HG02870 (cell line): ENCODE measurements around the gene DAAM1.

Experiments used
- ATAC-seq: cut with Tn5 transposase; IDR thresholded peaks from one replicate; pipeline ENCODE4 v1.9.1; 2021; ENCODE audit warnings: mild to moderate bottlenecking, moderate library complexity; ENCODE audit not compliant: unreplicated experiment

DAAM1 gene

GRCh38 chr14:59188461-59189090 is at the start of gene DAAM1:
Gene DAAM1 (plus strand): TSS chr14:59188667. CDS start chr14:59263478, 74,811 bp downstream.
- peak; percentile 82 for ATAC-seq

GRCh38 chr14:59139324-59139723 is 49.1 kb upstream of the DAAM1 start:
- ATAC-seq: no peak

- ATAC-seq: no peak
These were observed 48.2 kb upstream of the DAAM1 start for GRCh38 chr14:59140106-59140843.

DNA sequence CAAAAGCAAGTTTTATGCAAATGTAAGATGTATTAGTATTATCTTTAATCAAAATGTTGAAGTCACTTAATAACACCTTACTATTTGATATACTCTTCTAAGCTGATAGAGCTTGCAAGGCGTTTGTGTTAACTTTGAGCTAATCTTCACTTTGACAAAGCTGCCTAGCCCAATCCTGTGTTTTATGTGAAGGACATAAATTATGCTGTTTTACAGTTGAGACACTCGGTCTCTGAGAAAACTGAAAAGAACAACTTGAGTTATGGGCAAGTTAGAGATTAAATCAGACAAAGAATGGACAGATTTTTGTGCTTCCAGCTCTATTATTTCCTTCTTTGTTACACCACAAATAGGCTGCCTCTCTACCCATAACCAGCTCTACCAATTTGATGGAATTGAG is 42.0 kb upstream of the DAAM1 start:
- ATAC-seq: no peak

- no peak for ATAC-seq
These were observed 41.5 kb upstream of the DAAM1 start for GRCh38 chr14:59147007-59147406.

- peak; percentile 71 for ATAC-seq
These were observed 40.0 kb upstream of the DAAM1 start for GRCh38 chr14:59148334-59148900.

- peak; percentile 55 for ATAC-seq
These were observed 37.5 kb upstream of the DAAM1 start for GRCh38 chr14:59150990-59151389.

- ATAC-seq: no peak
These were observed 34.1 kb upstream of the DAAM1 start for GRCh38 chr14:59154373-59154772.

DNA sequence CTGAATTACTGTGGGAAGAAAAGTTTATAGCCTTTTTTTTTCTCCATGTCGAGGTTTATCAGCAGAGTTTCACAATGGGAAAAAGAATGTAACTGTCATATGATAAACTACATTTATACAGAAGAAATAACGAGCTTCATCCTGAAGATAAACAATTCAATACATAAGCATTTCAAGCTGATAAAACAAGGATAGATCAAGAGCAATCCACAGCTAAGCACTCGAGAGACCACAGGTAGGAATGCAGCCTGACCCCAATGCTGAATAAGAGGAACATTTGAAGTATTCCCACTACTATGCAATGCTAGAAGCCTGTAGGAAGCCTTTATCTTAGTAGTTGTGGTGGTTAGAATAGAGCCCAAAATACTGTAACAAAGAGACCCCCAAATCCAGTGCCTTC is 32.6 kb upstream of the DAAM1 start:
- ATAC-seq: no peak

DNA sequence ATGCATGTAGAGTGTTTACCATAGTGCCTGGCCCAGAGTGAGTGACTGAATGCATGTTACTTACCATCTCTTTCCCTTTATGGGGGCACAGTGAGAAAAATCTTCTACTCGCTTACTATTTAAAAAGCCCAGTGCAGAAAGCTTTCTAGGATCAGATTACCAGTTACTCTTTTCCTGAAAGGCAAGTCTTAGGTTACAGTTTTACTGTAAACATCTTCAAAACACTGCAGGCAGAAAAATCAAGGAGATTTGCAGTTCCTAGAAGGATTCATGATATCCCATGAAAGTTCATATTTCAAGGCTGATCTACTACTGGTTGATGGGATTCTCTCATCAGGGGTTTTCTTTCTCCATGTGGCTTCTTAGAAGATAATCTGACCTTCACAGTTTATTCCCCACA is 29.3 kb upstream of the DAAM1 start:
- ATAC-seq: no peak

DNA sequence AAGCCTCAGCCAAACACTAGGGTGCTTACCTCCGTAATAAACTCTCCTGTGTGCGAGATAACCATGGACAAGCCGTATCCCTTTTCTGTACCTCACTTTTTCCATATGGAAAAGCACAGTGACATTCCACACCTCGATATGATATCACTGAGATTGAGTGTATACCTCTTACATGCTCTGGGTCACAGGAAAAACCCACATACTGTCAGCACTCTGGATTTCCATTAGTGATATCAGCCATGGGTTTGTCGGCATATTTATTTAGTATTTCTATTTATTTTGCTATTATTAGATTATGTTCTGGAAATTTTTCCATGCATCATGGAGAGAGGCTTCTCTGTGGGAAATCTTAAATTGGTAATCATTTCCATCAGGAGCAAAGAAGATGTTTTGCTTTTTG is 28.0 kb upstream of the DAAM1 start:
- no peak for ATAC-seq

DNA sequence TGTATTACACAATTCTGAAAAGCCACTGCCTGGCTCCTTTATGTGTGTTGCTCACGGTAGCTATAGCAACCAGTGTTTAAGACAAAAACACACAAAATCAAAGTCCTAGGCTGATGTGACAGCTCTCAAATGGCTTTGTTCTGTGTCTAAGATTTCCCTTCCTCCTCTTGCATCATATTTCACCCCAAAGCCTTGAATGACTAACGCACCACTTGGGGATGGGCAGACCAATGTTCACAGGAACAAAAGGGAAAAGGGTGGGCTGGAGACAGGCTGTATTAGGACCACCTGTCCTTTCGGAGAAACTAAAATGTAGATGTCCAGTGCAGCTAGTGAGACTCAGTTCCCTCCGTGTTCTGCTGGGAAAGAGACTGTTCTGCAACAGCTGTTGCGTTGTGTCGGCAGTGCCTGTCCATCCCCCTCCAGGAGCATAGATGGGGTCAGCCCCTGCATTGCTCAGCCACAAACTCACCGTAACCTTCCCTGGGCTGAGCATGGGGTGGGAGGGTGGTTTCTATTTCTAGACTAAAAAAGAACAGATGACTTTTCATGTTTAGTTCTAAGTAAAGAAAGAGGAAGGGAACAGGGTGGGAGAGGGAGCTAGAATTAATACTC is 26.8 kb upstream of the DAAM1 start:
- no peak for ATAC-seq

DNA sequence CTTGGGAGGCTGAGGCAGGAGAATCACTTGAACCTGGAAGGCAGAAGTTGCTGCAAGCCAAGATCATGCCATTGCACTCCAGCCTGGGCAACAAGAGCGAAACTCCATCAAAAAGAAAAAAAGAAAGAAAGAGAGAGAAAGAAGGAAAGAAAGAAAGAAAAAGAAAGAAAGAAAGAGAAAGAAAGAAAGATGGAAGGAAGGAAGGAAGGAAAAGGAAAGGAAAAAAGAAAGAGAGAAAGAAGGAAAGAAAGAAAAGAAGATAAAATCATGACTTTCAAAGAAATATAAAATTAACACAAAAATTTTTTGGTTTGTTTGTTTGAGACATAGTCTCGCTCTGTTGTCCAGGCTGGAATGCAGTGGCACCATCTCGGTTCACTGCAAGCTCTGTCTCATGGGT is 22.2 kb upstream of the DAAM1 start:
- no peak for ATAC-seq

DNA sequence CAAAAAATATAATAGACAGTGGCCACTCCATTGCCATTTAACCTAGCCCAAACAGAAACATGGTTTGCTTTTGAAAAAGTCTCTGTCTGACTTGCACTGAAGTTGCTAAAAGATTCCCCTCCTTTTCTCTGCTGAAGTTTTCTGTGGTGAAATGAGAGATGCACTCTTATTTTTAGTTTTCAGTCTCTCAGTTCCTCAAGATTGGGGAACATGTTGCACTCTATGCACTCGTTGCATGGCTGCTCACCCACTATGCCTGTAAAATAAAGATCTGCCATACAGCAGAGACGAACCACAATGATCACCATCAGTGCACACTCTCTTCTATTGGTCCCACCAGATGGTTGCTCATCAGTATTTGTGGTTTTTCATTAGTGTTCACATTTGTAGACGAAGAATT is 13.1 kb upstream of the DAAM1 start:
- ATAC-seq: peak; percentile 99

GRCh38 chr14:59176765-59177164 is 11.7 kb upstream of the DAAM1 start:
- ATAC-seq: no peak

DNA sequence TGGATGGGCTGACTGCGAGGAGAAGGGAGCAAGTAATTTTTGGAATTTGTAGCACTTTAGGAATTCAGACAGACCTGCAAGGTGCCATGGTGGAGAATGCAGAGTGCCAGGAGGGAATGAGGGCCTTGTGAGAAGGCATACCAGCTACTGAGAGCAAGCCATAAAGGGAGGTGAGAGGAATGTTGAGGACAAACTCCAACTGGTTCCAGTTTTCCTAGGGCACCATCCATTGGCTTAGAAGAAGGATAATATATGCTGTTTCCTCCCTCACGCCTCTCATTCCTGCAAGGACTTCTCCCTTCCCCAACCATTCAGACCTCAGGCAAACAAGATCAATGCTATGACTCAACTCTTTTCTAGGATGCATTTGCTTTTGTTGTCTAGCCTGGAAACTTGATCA is 11.2 kb upstream of the DAAM1 start:
- no peak for ATAC-seq

GRCh38 chr14:59181791-59182190 is 6.7 kb upstream of the DAAM1 start:
- no peak for ATAC-seq

DNA sequence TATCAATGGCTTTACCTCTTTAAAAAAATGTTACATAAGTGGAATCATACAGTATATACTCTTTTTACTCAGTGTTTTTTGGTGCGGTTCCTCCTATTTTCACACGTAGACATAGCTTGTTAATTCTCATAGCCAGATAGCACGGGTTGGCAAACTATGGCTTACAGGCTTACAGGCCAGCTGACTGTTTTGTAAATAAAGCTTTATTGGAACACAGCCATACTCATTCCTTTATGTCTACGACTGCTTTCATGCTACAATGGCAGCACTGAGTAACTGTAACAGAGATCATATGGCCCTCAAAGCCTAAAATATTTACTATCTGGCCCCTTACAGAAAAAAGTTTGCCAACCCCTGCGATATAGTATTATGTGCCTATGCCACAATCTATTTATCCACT is 5.8 kb upstream of the DAAM1 start:
- no peak for ATAC-seq

DNA sequence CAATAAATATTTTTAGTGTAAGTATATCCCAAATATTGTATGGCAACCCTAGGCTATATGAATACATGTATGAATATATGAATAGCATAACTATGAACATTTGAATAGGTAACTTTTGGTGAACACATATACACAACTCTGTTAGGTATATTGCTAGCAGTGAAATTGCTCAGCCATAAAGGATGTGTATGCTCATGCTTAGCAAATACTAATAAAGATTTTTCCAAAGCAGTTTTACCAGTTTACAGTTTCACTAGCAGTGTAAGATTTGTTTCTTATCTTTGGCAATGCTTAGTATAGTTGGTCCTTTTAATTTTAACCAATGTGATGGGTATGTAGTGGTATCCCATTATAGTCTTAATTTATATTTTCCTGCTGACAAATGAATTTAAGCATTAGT is 5.3 kb upstream of the DAAM1 start:
- no peak for ATAC-seq

DNA sequence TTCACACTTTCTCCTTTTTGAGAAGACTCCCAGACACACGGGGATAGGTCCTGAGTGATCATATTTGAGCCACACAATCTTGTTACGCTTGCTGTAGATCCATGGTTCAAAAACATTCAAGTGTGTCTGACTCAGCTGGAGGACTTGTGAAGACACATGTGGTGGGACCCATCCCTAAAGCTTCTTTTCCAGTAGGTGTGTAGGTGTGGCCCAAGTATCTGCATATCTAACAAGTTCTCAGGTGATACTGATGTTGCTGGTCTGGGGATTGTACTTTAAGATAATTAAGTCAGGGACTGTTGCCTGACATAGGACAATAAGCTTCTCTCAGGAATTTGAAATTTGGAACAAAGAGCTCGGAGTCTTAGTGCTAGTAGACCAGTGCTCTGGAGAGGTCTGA is 4.1 kb upstream of the DAAM1 start:
- ATAC-seq: no peak

DNA sequence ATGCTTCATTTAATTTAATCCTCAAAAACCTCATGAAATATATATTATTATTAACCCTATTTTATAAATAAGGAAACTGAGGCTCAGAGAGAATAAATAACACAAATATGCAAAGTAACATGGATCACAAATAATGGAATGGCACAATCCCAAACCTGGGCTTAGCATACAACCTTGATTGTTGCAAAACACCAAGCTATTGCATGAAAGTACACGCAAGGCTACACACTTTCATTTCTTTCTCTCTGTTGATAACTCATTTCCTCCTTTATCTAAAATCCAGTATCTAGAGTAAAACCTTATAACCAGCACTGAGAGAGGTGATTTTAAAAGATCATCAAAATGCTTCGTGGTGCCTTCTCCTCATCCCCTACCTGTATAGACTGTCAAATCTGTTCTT is 2.8 kb upstream of the DAAM1 start:
- no peak for ATAC-seq

- ATAC-seq: no peak
These were observed 2.2 kb upstream of the DAAM1 start for GRCh38 chr14:59186306-59186705.
